GM12875 (cell line): ENCODE data around the gene JCAD.
"Not testable (repeated sequence)": the region's sequence is repeated elsewhere in the genome, so short reads cannot be mapped to it uniquely, and the experiment has no call there.

Source experiments
- H3K4me3 ChIP-seq: one replicate; pipeline ENCODE4 v1.5.1; 2011; ENCODE audit warnings: low read depth, low read length, control low read depth
- TF ChIP-seq, protein P1 (sequence below): IDR thresholded peaks from 2 replicates; pipeline ENCODE4 v1.5.1; 2011; ENCODE audit warnings: low read depth, mild to moderate bottlenecking, control low read depth, inconsistent platforms, low read length, moderate library complexity, borderline replicate concordance; ENCODE audit not compliant: insufficient read depth

The JCAD gene

DNA sequence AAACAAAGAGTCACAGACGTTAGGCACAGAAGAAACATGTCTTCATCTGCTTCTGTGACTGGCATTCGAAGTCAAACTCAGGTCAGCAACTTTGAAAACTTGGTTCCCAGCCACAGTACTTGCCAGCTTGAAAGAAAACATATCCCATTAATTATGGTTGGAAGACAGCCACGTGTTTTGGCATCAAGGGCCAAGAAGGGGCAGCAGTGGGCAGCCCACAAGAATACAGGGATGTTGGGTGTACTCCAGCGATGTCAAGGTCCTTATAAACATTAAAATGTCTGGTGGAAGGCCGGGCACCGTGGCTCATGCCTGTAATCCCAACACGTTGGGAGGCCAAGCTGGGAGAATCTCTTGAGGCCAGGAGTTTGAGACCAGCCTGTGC lies 29.5 kb downstream of the JCAD start:
- TF ChIP-seq, protein P1, sequence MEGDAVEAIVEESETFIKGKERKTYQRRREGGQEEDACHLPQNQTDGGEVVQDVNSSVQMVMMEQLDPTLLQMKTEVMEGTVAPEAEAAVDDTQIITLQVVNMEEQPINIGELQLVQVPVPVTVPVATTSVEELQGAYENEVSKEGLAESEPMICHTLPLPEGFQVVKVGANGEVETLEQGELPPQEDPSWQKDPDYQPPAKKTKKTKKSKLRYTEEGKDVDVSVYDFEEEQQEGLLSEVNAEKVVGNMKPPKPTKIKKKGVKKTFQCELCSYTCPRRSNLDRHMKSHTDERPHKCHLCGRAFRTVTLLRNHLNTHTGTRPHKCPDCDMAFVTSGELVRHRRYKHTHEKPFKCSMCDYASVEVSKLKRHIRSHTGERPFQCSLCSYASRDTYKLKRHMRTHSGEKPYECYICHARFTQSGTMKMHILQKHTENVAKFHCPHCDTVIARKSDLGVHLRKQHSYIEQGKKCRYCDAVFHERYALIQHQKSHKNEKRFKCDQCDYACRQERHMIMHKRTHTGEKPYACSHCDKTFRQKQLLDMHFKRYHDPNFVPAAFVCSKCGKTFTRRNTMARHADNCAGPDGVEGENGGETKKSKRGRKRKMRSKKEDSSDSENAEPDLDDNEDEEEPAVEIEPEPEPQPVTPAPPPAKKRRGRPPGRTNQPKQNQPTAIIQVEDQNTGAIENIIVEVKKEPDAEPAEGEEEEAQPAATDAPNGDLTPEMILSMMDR: no peak
- no peak overlapping the region for H3K4me3 ChIP-seq

DNA sequence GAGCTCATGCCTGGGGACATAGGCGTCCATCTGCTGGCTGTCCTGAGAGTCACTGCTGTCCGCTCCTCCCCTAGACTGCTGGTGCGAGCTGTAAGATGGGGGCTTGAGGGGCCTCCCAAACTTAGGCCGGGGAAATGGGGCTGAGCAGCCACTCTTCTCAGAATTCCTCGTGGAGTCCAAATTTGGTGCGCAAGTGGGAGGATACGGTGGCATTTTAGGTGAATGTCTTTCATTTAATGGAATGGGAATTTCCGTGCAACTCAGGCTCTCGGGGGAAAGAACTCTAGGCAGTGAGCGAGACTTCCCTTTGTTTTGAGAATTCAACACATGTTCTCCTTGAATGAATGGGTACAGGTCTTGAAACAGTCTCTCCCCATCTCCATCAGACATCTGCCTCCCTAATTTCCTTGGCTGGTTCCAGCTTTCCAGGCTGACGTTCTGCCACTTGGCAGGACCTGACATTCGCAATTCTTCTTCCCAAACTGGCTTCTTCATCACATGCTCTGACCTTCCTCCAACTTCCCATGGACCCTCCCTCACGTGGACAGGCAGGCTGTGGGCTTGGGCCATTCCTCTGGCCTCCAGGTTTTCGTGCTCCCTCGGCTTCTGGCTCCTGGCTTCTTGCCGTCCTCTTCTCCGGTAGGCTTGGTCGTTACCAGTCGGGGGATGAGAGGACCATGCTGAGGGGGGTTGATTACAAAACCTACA lies 30.1 kb downstream of the JCAD start:
- TF ChIP-seq, protein P1: no peak
- H3K4me3 ChIP-seq: no peak overlapping the region

DNA sequence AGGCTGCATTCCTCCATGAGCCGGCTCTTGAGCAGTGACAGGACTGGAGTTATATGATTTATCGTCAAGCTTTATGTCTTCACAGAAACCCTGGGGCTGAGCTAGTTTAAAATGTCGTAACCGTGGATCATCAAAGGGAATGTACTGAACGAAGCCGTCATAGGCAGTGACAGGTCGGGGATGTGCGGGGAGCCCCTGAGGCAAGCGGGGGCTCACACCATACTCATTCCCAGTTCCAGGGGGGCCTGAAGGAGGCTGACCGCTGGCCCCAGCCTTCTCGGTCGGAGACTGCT lies 30.7 kb downstream of the JCAD start:
- TF ChIP-seq, protein P1: no peak
- no peak overlapping the region for H3K4me3 ChIP-seq

DNA sequence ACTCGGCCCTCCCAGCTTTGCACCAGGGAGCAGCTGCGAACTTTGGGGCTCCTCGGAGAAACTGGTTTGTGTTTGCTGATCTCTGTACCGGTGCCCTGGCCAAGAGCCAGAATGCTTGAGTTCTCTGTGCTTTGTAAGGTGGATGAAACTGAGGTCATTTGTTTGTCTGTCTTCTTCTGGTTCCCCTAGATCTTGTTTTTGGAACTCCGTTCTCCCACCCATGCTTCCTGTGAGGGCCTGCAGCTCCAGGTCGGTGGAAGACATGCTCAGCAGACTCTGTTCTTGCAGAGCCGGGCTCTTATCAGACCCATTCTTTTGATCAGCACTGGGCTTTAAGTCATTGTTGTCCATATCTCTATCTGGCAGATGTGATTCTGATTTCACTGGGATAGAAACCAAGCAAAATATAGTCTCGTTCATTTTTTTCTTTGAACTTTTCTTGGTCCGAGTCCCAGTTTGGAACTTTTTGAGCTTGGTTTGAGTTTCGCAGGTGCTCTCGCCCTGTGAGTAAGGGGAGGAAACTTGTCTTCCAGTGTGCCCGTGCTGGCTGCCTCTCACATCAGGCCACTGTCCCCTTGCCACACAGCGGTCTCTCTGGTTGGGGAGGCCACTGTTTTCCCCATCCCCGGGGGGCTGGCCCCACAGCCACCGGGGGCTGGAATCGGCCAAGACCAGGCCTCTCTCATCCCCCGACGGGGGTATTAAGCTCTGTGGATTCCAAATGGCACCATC lies 31.2 kb downstream of the JCAD start:
- TF ChIP-seq, protein P1: no peak
- H3K4me3 ChIP-seq: no peak overlapping the region

DNA sequence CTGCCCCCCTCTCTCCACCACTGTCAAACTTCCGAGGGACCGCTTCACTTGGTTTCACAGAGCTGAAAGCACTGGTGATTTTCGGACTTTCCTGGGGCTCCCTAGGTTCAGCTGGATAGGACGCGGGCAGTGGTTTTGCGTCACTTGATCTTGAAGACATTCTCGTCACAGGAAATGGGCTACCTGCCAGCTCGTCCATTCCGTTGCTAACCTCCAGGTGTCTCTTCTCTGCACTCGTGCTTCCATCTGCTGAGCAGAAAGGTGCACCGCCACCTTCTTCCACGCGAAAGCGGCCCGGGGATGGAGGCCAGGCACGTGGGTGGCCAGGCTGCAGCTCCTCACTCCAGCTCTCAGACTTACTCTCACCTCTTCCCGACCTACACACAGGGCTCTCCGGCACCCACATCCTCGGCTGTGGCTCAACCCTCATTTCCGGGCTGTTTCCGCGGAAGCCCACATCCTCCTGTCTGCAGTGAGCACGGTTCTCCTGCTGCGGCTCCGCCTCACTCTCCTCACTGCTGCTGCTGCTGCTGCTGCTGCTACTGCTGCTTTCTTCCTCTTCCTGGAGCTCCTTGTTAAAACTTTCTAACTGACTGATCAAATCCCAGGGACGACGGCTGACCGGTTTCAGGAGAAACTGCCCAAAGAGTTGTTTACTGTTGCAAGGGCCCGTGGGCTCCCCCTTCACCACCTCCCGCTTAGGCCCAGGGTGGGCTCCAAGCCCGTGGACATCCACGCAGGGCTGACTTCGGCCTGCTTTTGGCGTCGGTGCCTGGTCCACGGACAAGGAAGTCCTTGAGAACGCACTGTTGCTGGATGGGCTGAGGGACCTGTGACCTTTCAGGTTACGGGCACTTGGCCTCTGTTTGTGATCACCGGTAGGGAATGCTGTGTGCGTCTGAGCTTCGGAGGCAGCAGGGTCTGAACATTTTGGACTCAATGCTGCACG lies 32.1 kb downstream of the JCAD start:
- H3K4me3 ChIP-seq: peak overlapping the region; percentile 21
- TF ChIP-seq, protein P1: peak; percentile 48

DNA sequence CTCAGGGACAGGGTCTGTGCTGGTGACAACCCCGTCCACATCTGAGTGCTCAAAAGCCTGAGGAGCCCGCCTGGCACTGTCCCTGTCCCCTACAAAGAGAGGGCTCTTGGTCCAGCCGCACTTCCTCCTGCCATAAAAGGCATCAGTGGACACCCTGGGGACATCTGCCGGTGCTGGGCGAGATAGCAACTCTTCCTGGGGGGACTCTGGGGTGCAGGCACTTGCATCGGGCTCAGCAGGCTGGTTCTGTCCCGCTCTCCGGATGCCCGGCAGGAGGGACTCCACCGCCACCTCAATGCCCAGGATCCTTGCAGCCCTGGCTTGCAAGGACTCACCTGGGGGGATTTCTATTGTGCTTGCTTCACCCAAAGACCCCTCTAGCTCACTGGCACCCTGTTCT lies 32.8 kb downstream of the JCAD start:
- peak overlapping the region; percentile 10 for H3K4me3 ChIP-seq
- TF ChIP-seq, protein P1: no peak

DNA sequence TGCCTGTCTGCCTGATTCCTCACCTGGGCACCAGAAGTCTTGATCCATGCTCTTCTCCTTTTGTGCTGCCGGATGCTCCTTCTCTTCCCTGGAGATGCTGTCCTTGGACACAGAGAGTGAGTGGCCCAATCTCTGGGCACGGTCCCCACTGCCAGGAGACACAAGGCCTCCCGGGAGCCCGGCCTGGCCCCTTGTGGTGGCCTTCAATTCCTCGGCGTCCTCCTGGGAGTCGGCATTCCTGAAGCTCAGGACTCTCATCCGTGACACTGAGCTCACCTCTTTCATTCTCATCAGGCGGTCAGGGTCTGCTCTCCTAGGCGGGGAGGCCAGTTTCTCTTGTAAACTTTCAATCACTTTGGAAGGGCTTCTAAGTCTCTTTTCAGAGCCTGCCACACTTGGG lies 33.3 kb downstream of the JCAD start:
- TF ChIP-seq, protein P1: no peak
- no peak overlapping the region for H3K4me3 ChIP-seq

DNA sequence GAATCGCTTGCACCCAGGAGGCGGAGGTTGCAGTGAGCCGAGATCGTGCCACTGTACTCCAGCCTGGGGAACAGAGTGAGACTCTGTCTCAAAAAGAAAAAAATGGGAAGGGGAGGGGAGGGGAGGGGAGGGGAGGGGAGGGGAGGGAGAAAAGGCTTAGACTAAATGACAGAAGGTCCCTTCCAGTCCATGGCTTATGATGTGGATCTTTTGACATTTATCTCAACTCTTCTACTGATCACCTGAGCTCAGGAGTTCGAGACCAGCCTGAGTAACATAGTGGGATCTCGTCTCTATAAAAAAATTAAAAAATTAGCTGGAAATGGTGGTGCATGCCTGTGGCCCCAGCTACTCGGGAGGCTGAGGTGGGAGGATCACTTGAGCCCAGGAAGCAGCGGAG lies 34.0 kb downstream of the JCAD start:
- not testable (repeated sequence) for H3K4me3 ChIP-seq
